ENCODE results near the gene LTO1.

LTO1 gene

GRCh38 chr11:69656536-69657455, 18.4 kb downstream of the LTO1 start:
- DNase-seq: no peak

GRCh38 chr11:69655479-69656428, 19.4 kb downstream of the LTO1 start:
- no peak for DNase-seq

GRCh38 chr11:69654660-69655478, 20.3 kb downstream of the LTO1 start:
- DNase-seq: no peak

GRCh38 chr11:69654001-69654659, 21.0 kb downstream of the LTO1 start:
- no peak for DNase-seq

- no peak for DNase-seq
Observed at GRCh38 chr11:69653406-69653960, 21.7 kb downstream of the LTO1 start.

GRCh38 chr11:69652999-69653398, 22.2 kb downstream of the LTO1 start:
- DNase-seq: no peak

GRCh38 chr11:69651834-69652620, 23.1 kb downstream of the LTO1 start:
- DNase-seq: no peak

- no peak for DNase-seq
Observed at GRCh38 chr11:69650832-69651344, 24.3 kb downstream of the LTO1 start.

- no peak for DNase-seq
Observed at GRCh38 chr11:69650081-69650831, 24.9 kb downstream of the LTO1 start.

- no peak for DNase-seq
Observed at GRCh38 chr11:69649576-69649900, 25.6 kb downstream of the LTO1 start.

- no peak for DNase-seq
Observed at GRCh38 chr11:69648679-69649575, 26.2 kb downstream of the LTO1 start.

GRCh38 chr11:69647761-69648497, 27.2 kb downstream of the LTO1 start:
- no peak for DNase-seq

- no peak for DNase-seq
Observed at GRCh38 chr11:69647390-69647748, 27.8 kb downstream of the LTO1 start.

- no peak for DNase-seq
Observed at GRCh38 chr11:69646493-69647389, 28.4 kb downstream of the LTO1 start.

- DNase-seq: no peak
Observed at GRCh38 chr11:69645801-69646492, 29.2 kb downstream of the LTO1 start.

GRCh38 chr11:69644962-69645675, 30.0 kb downstream of the LTO1 start:
- DNase-seq: no peak

Measured in CD4-positive, alpha-beta T cell treated with Interleukin-17A for 4 hours (primary cell).